Hepatocyte (in vitro differentiated cells): ENCODE results near the gene USP20.

ENCODE experiments used
- EZH2 ChIP-seq: fragments of 200-600 bp; sonication (generic); IDR thresholded peaks from 2 replicates; pipeline ENCODE4 v1.6.1; 2016; ENCODE audit warnings: antibody characterized with exemption, mild to moderate bottlenecking, borderline replicate concordance
- EZH2phosphoT487 ChIP-seq: fragments of 200-600 bp; sonication (generic); IDR thresholded peaks from one replicate; pipeline ENCODE4 v1.6.1; 2018; ENCODE audit warnings: antibody characterized with exemption, mild to moderate bottlenecking, low read depth, moderate library complexity; ENCODE audit not compliant: unreplicated experiment, severe bottlenecking
- TF ChIP-seq, protein P1 (sequence below): fragments of 200-600 bp; sonication (generic); IDR thresholded peaks from 2 replicates; pipeline ENCODE4 v1.5.1; 2016; ENCODE audit warnings: antibody characterized with exemption, mild to moderate bottlenecking; ENCODE audit not compliant: poor library complexity

DNA sequence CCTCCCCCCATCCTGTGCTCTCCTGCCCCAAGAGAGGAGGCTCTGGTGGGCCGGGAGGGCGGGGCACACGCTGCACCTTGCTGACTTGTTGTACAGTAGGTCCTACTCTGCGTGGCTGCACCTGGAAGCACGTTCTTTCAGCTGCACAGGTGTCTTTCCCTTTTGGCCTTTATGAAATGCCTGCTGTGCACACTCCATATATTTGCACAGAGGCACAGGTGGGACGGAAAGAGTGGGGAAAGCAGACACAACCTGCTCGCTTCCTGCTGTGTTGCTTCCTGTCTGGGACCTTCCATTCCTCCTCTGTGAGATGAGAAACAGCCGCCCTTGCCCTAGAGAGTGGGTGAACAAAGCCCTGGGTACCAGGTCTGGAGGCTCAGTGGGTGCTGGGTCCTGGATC lies 4.8 kb downstream of the USP20 start:
- TF ChIP-seq, protein P1, sequence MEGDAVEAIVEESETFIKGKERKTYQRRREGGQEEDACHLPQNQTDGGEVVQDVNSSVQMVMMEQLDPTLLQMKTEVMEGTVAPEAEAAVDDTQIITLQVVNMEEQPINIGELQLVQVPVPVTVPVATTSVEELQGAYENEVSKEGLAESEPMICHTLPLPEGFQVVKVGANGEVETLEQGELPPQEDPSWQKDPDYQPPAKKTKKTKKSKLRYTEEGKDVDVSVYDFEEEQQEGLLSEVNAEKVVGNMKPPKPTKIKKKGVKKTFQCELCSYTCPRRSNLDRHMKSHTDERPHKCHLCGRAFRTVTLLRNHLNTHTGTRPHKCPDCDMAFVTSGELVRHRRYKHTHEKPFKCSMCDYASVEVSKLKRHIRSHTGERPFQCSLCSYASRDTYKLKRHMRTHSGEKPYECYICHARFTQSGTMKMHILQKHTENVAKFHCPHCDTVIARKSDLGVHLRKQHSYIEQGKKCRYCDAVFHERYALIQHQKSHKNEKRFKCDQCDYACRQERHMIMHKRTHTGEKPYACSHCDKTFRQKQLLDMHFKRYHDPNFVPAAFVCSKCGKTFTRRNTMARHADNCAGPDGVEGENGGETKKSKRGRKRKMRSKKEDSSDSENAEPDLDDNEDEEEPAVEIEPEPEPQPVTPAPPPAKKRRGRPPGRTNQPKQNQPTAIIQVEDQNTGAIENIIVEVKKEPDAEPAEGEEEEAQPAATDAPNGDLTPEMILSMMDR: no peak
- TF ChIP-seq EZH2phosphoT487 (no peak), EZH2 (no peak)
